ENCODE data around the gene NDRG4. TPM values are rescaled to one million over a fixed set of nuclear protein-coding genes. Genes with fewer than 3 reads are reported as not detected.

The NDRG4 gene
- total and polyA plus RNA-seq, 8 donors = 1.9 to 48.7 (median 12.0) TPM

- no peak for TF ChIP-seq EP300 (IDR thresholded peaks at IDR 0.05)
- no peak for TF ChIP-seq CTCF (IDR thresholded peaks at IDR 0.05)
- no peak for TF ChIP-seq POLR2A (IDR thresholded peaks at IDR 0.05)
- TF ChIP-seq POLR2AphosphoS5 (IDR thresholded peaks at IDR 0.05) = no peak
- H3K27me3 ChIP-seq = peaks cover 0 to 15% (median 0%) of the 10 kb centered on the region in 3 donors
- no peaks in the 10 kb centered on the region for H3K4me1 ChIP-seq
- DNase-seq = no peak
- no peaks in the 10 kb centered on the region for H3K36me3 ChIP-seq
- intact Hi-C loops (cut with DNase I; ENCODE audit: low total_unique reads) = no loop called here
- no peak overlapping the region for H3K4me3 ChIP-seq
- no peaks in the 10 kb centered on the region for H3K9me3 ChIP-seq
- WGBS, 5 donors = 85 to 96% (median 90%) methylated on average over 1 of the region's 1 CpG
- no peak overlapping the region for H3K27ac ChIP-seq
Measured at GRCh38 chr16:58451945-58452401, 48.0 kb upstream of the NDRG4 start.

GRCh38 chr16:58452640-58453039, 47.3 kb upstream of the NDRG4 start:
- intact Hi-C loops (cut with DNase I; ENCODE audit: low total_unique reads) = no loop called here
- 90 to 98% (median 93%) methylated on average over 3 of the region's 3 CpGs for WGBS, 5 donors

GRCh38 chr16:58454178-58454577, 45.8 kb upstream of the NDRG4 start:
- H3K9me3 ChIP-seq = no peaks in the 10 kb centered on the region
- DNase-seq = no peak
- 80 to 86% (median 82%) methylated on average over 2 of the region's 2 CpGs for WGBS, 5 donors
- no peaks in the 10 kb centered on the region for H3K36me3 ChIP-seq
- no peaks in the 10 kb centered on the region for H3K4me1 ChIP-seq
- H3K27ac ChIP-seq = no peak overlapping the region
- H3K27me3 ChIP-seq = peaks cover 0 to 15% (median 0%) of the 10 kb centered on the region in 3 donors
- intact Hi-C loops (cut with DNase I; ENCODE audit: low total_unique reads) = no loop called here
- TF ChIP-seq POLR2A (IDR thresholded peaks at IDR 0.05) (no peak), EP300 (IDR thresholded peaks at IDR 0.05) (no peak), POLR2AphosphoS5 (IDR thresholded peaks at IDR 0.05) (no peak), CTCF (IDR thresholded peaks at IDR 0.05) (no peak)
- no peak overlapping the region for H3K4me3 ChIP-seq

More at GRCh38 chr16:58452640-58453039, 47.3 kb upstream of the NDRG4 start:
- Histone ChIP-seq H3K27me3 (peaks cover 0 to 15% (median 0%) of the 10 kb centered on the region in 3 donors), H3K36me3 (no peaks in the 10 kb centered on the region), H3K27ac (no peak overlapping the region), H3K4me1 (no peaks in the 10 kb centered on the region), H3K9me3 (no peaks in the 10 kb centered on the region), H3K4me3 (no peak overlapping the region)
- no peak for DNase-seq
- no peak for TF ChIP-seq POLR2A (IDR thresholded peaks at IDR 0.05)
- no peak for TF ChIP-seq POLR2AphosphoS5 (IDR thresholded peaks at IDR 0.05)
- no peak for TF ChIP-seq EP300 (IDR thresholded peaks at IDR 0.05)
- TF ChIP-seq CTCF (IDR thresholded peaks at IDR 0.05) = no peak

- Histone ChIP-seq H3K27me3 (peaks cover 0 to 14% (median 0%) of the 10 kb centered on the region in 3 donors), H3K4me1 (no peaks in the 10 kb centered on the region), H3K27ac (no peak overlapping the region), H3K4me3 (no peak overlapping the region), H3K36me3 (no peaks in the 10 kb centered on the region), H3K9me3 (no peaks in the 10 kb centered on the region)
- no peak for TF ChIP-seq CTCF (IDR thresholded peaks at IDR 0.05)
- TF ChIP-seq POLR2A (IDR thresholded peaks at IDR 0.05) = no peak
- no peak for TF ChIP-seq EP300 (IDR thresholded peaks at IDR 0.05)
- TF ChIP-seq POLR2AphosphoS5 (IDR thresholded peaks at IDR 0.05) = no peak
- 79 to 88% (median 86%) methylated on average over 5 of the region's 5 CpGs for WGBS, 5 donors
- intact Hi-C loops (cut with DNase I; ENCODE audit: low total_unique reads) = no loop called here
- no peak for DNase-seq
Measured at GRCh38 chr16:58454856-58455255, 45.1 kb upstream of the NDRG4 start.

All from stomach (tissue), 9 donors.